Measurements from ENCODE around the gene LYL1.

Gene LYL1

DNA sequence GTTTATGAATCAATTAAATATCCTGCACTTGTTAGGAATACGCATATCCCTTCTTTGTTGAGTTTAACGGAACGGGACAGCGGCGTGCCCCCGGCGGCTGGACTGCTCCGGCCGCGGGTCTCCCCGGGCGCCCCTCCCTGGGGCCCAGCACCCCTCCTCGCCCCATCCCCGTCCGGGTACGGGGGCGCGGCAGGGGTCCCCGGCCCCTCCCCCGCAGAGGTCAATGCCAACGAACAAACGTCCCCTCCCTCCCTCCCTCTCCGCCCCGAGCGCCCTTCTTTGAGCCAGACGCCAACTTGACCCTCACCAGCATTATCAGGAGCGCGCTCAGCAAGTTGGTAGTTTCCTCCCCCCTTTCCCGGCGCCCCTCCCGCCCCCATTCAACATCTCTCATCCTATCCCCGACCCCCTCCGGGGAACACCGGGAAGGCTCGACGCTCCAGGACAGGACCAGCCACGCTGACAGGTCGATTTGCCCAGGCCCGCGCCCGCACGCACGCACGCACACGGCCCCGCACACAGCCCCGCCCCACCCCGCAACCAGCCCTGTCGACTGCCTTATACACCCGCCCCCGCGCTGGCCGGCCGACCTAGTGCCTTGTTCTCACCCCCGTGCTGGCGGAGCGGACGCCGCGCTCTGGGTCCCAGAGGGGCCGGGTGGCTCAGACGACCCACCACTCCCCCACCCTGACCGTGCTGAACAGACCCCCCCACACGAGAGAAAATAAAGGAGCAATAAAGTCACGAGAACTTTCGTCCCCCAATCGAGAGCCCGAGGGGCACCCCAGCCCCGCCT lies 5.0 kb downstream of the LYL1 start:
- DNase-seq (ENCODE audit: low read depth, low spot score) = no peak
- no peaks in the 10 kb centered on the region for H3K36me3 ChIP-seq (ENCODE audit: control insufficient read depth, insufficient read depth, low read length)
- no peaks in the 10 kb centered on the region for H3K9me3 ChIP-seq (ENCODE audit: control insufficient read depth, insufficient read depth, low read length)
- H3K4me3 ChIP-seq (ENCODE audit: low read length) = no peak overlapping the region; the same call in 1 of the 2 replicates
- WGBS (ENCODE audit: insufficient coverage, insufficient read length) = no CpG with 5 or more reads among the region's 69 CpGs
- peaks cover 28% of the 10 kb centered on the region for H3K27me3 ChIP-seq (ENCODE audit: control insufficient read depth, insufficient read depth, low read length)
- H3K4me1 ChIP-seq (ENCODE audit: control insufficient read depth, insufficient read depth, low read length) = 0 out of 2 replicates have a peak, but pooled peaks cover 1% of the 10 kb centered on the region
- no peak overlapping the region for H3K27ac ChIP-seq (ENCODE audit: low read length)

DNA sequence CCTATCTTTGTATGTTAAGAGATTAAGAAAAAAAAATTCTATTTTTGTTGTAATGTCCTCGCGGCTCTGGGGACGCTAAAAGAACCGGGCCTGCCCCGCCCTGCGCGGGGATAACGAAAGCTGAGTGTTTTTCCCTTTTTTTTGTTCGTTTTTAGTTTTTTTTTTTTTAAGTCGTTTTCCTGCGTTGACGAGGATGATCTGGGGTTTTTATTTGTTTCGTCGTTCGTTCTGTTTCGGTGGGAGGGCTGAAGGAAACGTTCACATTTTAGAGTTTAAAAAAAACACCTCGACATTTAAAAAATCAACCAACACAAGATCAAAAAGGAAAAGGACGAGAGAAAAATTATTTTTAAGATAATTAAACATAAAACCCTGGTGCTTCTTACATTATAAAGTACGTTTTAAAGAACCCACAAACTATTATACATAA lies 5.6 kb downstream of the LYL1 start:
- no CpG with 5 or more reads among the region's 20 CpGs for WGBS (ENCODE audit: insufficient coverage, insufficient read length)
- no peak overlapping the region for H3K4me3 ChIP-seq (ENCODE audit: low read length)
- H3K4me1 ChIP-seq (ENCODE audit: control insufficient read depth, insufficient read depth, low read length) = 0 out of 2 replicates have a peak, but pooled peaks cover 1% of the 10 kb centered on the region
- H3K27ac ChIP-seq (ENCODE audit: low read length) = no peak overlapping the region
- H3K27me3 ChIP-seq (ENCODE audit: control insufficient read depth, insufficient read depth, low read length) = peaks cover 28% of the 10 kb centered on the region
- no peaks in the 10 kb centered on the region for H3K36me3 ChIP-seq (ENCODE audit: control insufficient read depth, insufficient read depth, low read length)
- no peaks in the 10 kb centered on the region for H3K9me3 ChIP-seq (ENCODE audit: control insufficient read depth, insufficient read depth, low read length)
- DNase-seq (ENCODE audit: low read depth, low spot score) = no peak

DNA sequence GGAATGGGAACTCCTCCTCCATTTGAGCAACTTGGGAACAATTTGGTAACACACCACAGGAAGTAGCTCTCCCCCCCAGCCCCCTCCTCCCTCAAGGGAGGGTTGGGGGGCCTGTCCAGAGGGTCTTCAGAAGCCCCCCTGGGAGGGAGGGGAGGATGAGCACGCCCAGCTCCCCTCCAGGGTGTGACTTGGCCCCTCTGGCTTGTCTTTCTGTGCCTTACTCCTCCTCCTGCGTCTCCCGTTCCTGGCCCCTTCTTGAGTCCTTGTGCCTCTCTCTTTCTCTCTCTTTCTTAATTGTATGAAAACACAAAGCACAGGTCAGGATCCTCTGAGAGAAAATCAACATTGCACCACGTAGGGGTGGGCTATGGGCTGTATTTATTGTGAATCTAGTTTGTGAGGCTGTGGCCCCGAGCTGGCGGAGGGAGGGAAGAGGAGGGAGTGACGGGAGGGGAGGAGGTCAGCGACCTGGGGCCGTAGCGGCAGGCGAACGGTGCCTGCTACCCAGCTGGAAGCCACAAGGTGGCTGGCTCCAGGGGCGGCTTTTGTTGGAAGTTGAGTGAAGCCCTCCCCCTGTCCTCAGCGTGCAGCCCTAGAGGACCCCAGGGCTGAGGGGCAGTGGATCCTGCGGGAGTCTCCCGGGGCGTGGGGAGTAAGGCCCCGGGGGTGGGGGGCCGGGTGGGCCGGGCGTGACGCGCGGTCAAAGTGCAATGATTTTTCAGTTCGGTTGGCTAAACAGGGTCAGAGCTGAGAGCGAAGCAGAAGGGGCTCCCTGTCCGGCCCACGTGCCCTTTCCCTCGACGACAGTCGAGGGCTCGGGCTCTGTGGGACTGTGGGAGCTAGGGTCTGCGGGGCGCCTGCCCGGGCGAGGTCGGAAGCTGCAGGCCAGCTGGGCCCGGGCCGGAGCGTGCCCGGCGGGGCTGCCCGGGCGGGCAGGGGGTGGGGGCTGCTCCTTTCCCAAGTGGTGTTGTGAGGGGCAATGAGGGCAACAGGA lies 6.4 kb downstream of the LYL1 start:
- WGBS (ENCODE audit: insufficient coverage, insufficient read length) = no CpG with 5 or more reads among the region's 44 CpGs
- Histone ChIP-seq H3K36me3 (ENCODE audit: control insufficient read depth, insufficient read depth, low read length) (no peaks in the 10 kb centered on the region), H3K27ac (ENCODE audit: low read length) (no peak overlapping the region), H3K9me3 (ENCODE audit: control insufficient read depth, insufficient read depth, low read length) (no peaks in the 10 kb centered on the region), H3K27me3 (ENCODE audit: control insufficient read depth, insufficient read depth, low read length) (peaks cover 25% of the 10 kb centered on the region), H3K4me1 (ENCODE audit: control insufficient read depth, insufficient read depth, low read length) (peaks cover 5% of the 10 kb centered on the region; the same call in 1 of the 2 replicates), H3K4me3 (ENCODE audit: low read length) (peak overlapping the region; percentile 16; the same call in 1 of the 2 replicates)
- no peak for DNase-seq (ENCODE audit: low read depth, low spot score)

DNA sequence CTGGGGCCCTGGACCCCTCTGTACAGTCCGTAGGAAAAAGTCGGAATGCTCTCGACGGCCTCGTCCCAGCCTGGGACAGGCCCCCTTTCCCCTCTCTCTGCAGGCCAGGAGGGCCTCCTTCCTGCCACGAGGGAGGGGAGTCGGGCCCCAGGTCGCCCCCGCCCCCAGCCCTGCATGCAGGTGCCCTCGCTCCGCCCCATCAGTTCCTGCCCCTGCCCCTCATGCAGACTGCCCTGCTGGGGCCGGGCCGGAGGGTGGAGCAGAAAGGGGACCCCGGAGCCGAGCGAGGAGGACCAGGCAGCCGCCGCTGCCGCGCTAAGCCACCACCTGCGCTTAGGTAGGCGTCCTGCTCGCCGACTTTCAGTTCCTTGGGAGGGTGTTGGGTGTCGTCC lies 7.3 kb downstream of the LYL1 start:
- no CpG with 5 or more reads among the region's 25 CpGs for WGBS (ENCODE audit: insufficient coverage, insufficient read length)

GRCh38 chr19:13094771-13095392 lies 7.8 kb downstream of the LYL1 start:
- WGBS (ENCODE audit: insufficient coverage, insufficient read length) = no CpG with 5 or more reads among the region's 16 CpGs
- H3K4me3 ChIP-seq (ENCODE audit: low read length) = peak overlapping the region; percentile 31; the same call in 1 of the 2 replicates
- H3K4me1 ChIP-seq (ENCODE audit: control insufficient read depth, insufficient read depth, low read length) = peaks cover 5% of the 10 kb centered on the region; the same call in 1 of the 2 replicates
- H3K36me3 ChIP-seq (ENCODE audit: control insufficient read depth, insufficient read depth, low read length) = no peaks in the 10 kb centered on the region
- H3K27me3 ChIP-seq (ENCODE audit: control insufficient read depth, insufficient read depth, low read length) = peaks cover 19% of the 10 kb centered on the region
- DNase-seq (ENCODE audit: low read depth, low spot score) = no peak
- H3K27ac ChIP-seq (ENCODE audit: low read length) = no peak overlapping the region
- no peaks in the 10 kb centered on the region for H3K9me3 ChIP-seq (ENCODE audit: control insufficient read depth, insufficient read depth, low read length)

More for the DNA sequence above, 7.3 kb downstream of the LYL1 start:
- H3K4me1 ChIP-seq (ENCODE audit: control insufficient read depth, insufficient read depth, low read length) = peaks cover 5% of the 10 kb centered on the region; the same call in 1 of the 2 replicates
- H3K36me3 ChIP-seq (ENCODE audit: control insufficient read depth, insufficient read depth, low read length) = no peaks in the 10 kb centered on the region
- H3K4me3 ChIP-seq (ENCODE audit: low read length) = peak overlapping the region; percentile 31; the same call in 1 of the 2 replicates
- H3K27me3 ChIP-seq (ENCODE audit: control insufficient read depth, insufficient read depth, low read length) = peaks cover 24% of the 10 kb centered on the region
- no peaks in the 10 kb centered on the region for H3K9me3 ChIP-seq (ENCODE audit: control insufficient read depth, insufficient read depth, low read length)
- H3K27ac ChIP-seq (ENCODE audit: low read length) = no peak overlapping the region
- DNase-seq (ENCODE audit: low read depth, low spot score) = no peak

DNA sequence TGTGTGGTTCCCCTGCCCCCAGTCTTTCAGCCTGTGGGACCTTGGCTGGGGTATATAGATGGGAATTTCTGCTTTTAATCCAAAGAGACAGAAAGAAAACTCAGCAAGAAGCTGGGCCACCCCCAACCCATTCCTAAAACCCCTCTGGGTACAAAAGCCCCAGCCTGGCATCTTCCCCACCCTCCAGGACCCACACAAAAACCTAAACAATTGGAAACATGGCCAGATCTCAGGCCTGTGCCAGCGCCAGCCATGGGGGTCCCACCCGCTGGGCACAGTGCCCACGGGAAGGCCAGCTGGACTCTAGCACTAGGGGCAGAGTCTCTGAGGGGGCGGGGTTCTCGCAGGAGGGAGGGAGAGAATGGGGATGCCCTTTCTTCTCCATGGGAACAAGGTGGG lies 8.6 kb downstream of the LYL1 start:
- no peak for DNase-seq (ENCODE audit: low read depth, low spot score)

DNA sequence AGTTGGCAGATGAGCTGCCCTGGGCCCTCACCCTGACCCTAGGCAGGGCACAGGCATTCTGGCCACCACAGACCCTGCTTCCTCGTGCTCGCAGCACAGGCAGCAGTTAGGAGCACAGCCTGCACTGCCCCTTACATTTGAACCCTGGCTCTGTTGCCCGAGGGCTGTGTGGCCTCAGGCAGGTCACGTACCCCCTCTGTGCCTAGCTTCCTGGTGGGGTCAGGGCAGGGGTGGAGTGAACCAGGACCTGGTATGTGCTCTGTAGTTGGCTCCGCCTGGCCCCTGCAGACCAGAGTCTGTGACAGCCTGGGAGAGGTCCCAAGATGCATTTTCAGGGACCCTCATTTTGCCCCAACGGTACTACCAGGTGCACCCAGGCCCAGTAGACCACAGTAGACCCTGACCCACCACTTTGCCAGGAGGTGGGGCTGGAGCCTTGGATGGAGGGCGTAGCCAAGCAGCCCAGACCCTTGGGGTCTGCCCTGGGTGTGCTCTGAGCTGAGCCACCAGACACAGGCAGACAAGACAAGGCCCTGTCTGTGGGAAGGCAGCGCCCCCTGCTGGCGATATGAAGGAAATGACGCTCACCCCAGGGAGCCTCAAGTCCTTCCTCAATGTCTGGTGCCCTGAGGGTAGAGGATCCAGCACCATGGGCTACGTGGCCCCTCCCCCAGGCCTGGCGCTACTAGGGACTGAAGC lies 9.1 kb downstream of the LYL1 start:
- DNase-seq (ENCODE audit: low read depth, low spot score) = no peak
- Histone ChIP-seq H3K4me3 (ENCODE audit: low read length) (no peak overlapping the region), H3K9me3 (ENCODE audit: control insufficient read depth, insufficient read depth, low read length) (no peaks in the 10 kb centered on the region), H3K27me3 (ENCODE audit: control insufficient read depth, insufficient read depth, low read length) (peaks cover 6% of the 10 kb centered on the region; the same call in 1 of the 2 replicates), H3K36me3 (ENCODE audit: control insufficient read depth, insufficient read depth, low read length) (no peaks in the 10 kb centered on the region), H3K4me1 (ENCODE audit: control insufficient read depth, insufficient read depth, low read length) (peaks cover 5% of the 10 kb centered on the region; the same call in 1 of the 2 replicates), H3K27ac (ENCODE audit: low read length) (no peak overlapping the region)
- no CpG with 5 or more reads among the region's 12 CpGs for WGBS (ENCODE audit: insufficient coverage, insufficient read length)

More for the DNA sequence above, 8.6 kb downstream of the LYL1 start:
- H3K27ac ChIP-seq (ENCODE audit: low read length) = no peak overlapping the region
- H3K36me3 ChIP-seq (ENCODE audit: control insufficient read depth, insufficient read depth, low read length) = no peaks in the 10 kb centered on the region
- H3K4me3 ChIP-seq (ENCODE audit: low read length) = no peak overlapping the region
- H3K27me3 ChIP-seq (ENCODE audit: control insufficient read depth, insufficient read depth, low read length) = peaks cover 12% of the 10 kb centered on the region; the same call in 1 of the 2 replicates
- H3K9me3 ChIP-seq (ENCODE audit: control insufficient read depth, insufficient read depth, low read length) = no peaks in the 10 kb centered on the region
- H3K4me1 ChIP-seq (ENCODE audit: control insufficient read depth, insufficient read depth, low read length) = peaks cover 5% of the 10 kb centered on the region; the same call in 1 of the 2 replicates
- WGBS (ENCODE audit: insufficient coverage, insufficient read length) = no CpG with 5 or more reads among the region's 5 CpGs

GRCh38 chr19:13092606-13093235 lies 9.9 kb downstream of the LYL1 start:
- no peaks in the 10 kb centered on the region for H3K9me3 ChIP-seq (ENCODE audit: control insufficient read depth, insufficient read depth, low read length)
- H3K27me3 ChIP-seq (ENCODE audit: control insufficient read depth, insufficient read depth, low read length) = peaks cover 4% of the 10 kb centered on the region; the same call in 1 of the 2 replicates
- no peak for DNase-seq (ENCODE audit: low read depth, low spot score)
- H3K4me1 ChIP-seq (ENCODE audit: control insufficient read depth, insufficient read depth, low read length) = peaks cover 5% of the 10 kb centered on the region; the same call in 1 of the 2 replicates
- WGBS (ENCODE audit: insufficient coverage, insufficient read length) = no CpG with 5 or more reads among the region's 14 CpGs
- no peak overlapping the region for H3K27ac ChIP-seq (ENCODE audit: low read length)
- no peak overlapping the region for H3K4me3 ChIP-seq (ENCODE audit: low read length)
- no peaks in the 10 kb centered on the region for H3K36me3 ChIP-seq (ENCODE audit: control insufficient read depth, insufficient read depth, low read length)

- Histone ChIP-seq H3K4me1 (ENCODE audit: control insufficient read depth, insufficient read depth, low read length) (peaks cover 5% of the 10 kb centered on the region; the same call in 1 of the 2 replicates), H3K36me3 (ENCODE audit: control insufficient read depth, insufficient read depth, low read length) (no peaks in the 10 kb centered on the region), H3K27ac (ENCODE audit: low read length) (no peak overlapping the region), H3K27me3 (ENCODE audit: control insufficient read depth, insufficient read depth, low read length) (peaks cover 4% of the 10 kb centered on the region; the same call in 1 of the 2 replicates), H3K9me3 (ENCODE audit: control insufficient read depth, insufficient read depth, low read length) (no peaks in the 10 kb centered on the region), H3K4me3 (ENCODE audit: low read length) (no peak overlapping the region)
- WGBS (ENCODE audit: insufficient coverage, insufficient read length) = no CpG with 5 or more reads among the region's 2 CpGs
- DNase-seq (ENCODE audit: low read depth, low spot score) = no peak
Observed at GRCh38 chr19:13092158-13092543, 10.5 kb downstream of the LYL1 start.

Data from iPS DF 6.9 (cell line).